ENCODE data around the gene GNA15. TPM values are rescaled to one million over a fixed set of nuclear protein-coding genes. Genes with fewer than 3 reads are reported as not detected.
A peak's percentile ranks its signal among the peaks of the same experiment; 100 is the strongest.
"Not testable (repeated sequence)": the region's sequence is repeated elsewhere in the genome, so short reads cannot be mapped to it uniquely, and the experiment has no call there.

GNA15 gene, protein sequence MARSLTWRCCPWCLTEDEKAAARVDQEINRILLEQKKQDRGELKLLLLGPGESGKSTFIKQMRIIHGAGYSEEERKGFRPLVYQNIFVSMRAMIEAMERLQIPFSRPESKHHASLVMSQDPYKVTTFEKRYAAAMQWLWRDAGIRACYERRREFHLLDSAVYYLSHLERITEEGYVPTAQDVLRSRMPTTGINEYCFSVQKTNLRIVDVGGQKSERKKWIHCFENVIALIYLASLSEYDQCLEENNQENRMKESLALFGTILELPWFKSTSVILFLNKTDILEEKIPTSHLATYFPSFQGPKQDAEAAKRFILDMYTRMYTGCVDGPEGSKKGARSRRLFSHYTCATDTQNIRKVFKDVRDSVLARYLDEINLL
- total RNA-seq = 0.09 to 0.13 TPM (median 0.13 TPM) in 3 replicates

DNA sequence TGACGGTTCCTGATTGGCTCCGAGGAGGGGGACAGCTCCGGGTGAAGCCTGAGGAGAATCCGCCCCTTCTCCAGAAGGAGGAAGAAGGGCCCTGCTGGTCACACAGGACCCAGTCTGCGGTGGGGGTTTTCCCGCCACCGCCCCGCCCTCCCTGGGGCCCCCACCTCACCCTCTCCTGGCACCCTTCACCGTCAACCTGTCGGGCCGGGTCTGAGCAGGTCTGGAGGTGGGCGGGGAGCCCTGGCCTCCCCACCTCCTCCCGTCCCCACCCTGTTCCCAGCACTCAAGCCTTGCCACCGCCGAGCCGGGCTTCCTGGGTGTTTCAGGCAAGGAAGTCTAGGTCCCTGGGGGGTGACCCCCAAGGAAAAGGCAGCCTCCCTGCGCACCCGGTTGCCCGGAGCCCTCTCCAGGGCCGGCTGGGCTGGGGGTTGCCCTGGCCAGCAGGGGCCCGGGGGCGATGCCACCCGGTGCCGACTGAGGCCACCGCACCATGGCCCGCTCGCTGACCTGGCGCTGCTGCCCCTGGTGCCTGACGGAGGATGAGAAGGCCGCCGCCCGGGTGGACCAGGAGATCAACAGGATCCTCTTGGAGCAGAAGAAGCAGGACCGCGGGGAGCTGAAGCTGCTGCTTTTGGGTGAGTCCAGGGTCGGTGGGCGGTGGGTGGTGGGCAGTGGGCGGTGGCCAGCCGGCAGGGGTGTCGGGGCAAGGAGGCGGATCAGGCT, at the start of gene GNA15:
TSS of gene GNA15 (plus strand) at position 73 of the 723 bp plus-strand sequence. CDS start at position 491, 418 bp downstream.
- Mint-ChIP-seq H3K36me3 (no peaks in the 10 kb centered on the region), H3K27ac (peak within 1 kb of the TSS; percentile 64), H3K4me3 (no peak within 1 kb of the TSS), H3K9me3 (peaks cover 7% of the 10 kb centered on the region), H3K4me1 (peaks cover 5% of the 10 kb centered on the region), H3K27me3 (ENCODE audit: low read depth) (peaks cover 2% of the 10 kb centered on the region)
- DNase-seq (ENCODE audit: low spot score in 2 of 2, unreplicated experiment in 2 of 2) = no peak
- TF ChIP-seq, protein P1, sequence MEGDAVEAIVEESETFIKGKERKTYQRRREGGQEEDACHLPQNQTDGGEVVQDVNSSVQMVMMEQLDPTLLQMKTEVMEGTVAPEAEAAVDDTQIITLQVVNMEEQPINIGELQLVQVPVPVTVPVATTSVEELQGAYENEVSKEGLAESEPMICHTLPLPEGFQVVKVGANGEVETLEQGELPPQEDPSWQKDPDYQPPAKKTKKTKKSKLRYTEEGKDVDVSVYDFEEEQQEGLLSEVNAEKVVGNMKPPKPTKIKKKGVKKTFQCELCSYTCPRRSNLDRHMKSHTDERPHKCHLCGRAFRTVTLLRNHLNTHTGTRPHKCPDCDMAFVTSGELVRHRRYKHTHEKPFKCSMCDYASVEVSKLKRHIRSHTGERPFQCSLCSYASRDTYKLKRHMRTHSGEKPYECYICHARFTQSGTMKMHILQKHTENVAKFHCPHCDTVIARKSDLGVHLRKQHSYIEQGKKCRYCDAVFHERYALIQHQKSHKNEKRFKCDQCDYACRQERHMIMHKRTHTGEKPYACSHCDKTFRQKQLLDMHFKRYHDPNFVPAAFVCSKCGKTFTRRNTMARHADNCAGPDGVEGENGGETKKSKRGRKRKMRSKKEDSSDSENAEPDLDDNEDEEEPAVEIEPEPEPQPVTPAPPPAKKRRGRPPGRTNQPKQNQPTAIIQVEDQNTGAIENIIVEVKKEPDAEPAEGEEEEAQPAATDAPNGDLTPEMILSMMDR (IDR thresholded peaks at IDR 0.05; ENCODE audit: unreplicated experiment) = no peak

DNA sequence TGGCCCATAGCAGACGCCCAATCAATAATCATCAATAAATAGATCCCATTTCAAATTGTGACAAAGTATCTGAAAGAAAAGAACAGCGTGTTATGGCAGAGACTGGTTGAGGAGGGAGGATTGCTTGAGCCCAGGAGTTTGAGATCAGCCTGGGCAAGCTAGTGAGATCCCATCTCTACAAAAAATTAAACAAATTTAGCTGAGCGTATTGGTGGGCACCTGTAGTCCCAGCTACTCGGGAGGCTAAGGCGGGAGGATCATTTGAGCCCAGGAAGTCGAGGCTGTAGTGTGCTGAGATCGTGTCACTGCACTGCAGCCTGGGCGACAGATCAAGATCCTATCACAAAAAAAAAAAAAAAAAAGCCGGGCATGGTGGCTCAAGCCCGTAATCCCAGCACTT, 48.1 kb upstream of the GNA15 start:
- H3K27ac Mint-ChIP-seq = no peak overlapping the region
- no peak overlapping the region for H3K4me3 Mint-ChIP-seq
- no peaks in the 10 kb centered on the region for H3K36me3 Mint-ChIP-seq
- TF ChIP-seq, protein P1 (IDR thresholded peaks at IDR 0.05; ENCODE audit: unreplicated experiment) = no peak
- H3K4me1 Mint-ChIP-seq = no peaks in the 10 kb centered on the region
- no peak for DNase-seq (ENCODE audit: low spot score in 2 of 2, unreplicated experiment in 2 of 2)
- no peaks in the 10 kb centered on the region for H3K27me3 Mint-ChIP-seq (ENCODE audit: low read depth)
- no peaks in the 10 kb centered on the region for H3K9me3 Mint-ChIP-seq

DNA sequence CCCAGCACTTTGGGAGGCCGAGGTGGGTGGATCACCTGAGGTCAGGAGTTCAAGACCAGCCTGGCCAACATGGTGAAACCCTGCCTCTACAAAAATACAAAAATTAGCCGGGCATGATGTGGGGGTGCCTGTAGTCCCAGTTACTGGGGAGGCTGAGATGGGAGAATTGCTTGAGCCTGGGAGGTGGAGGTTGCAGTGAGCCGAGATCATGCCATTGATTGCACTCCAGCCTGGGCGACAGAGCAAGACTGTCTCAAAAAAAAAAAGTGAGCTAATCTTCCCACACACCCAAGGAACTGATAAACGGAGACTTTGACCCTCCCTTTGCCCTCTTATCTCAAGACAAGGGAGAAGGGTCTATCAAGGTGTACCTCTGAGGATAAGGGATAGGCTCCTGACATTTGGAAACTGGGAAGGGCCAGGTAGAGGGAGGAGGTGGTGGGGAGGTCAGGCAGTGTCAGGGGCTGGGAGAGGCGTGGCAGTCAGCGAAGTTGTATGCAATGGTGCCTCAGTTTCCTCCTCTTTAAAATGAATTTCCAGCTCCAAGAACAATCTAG, 46.5 kb upstream of the GNA15 start:
- H3K36me3 Mint-ChIP-seq; H3K4me3 Mint-ChIP-seq; H3K27ac Mint-ChIP-seq; H3K4me1 Mint-ChIP-seq; H3K27me3 Mint-ChIP-seq (ENCODE audit: low read depth); H3K9me3 Mint-ChIP-seq; DNase-seq (ENCODE audit: low spot score in 2 of 2, unreplicated experiment in 2 of 2): not testable (repeated sequence)

DNA sequence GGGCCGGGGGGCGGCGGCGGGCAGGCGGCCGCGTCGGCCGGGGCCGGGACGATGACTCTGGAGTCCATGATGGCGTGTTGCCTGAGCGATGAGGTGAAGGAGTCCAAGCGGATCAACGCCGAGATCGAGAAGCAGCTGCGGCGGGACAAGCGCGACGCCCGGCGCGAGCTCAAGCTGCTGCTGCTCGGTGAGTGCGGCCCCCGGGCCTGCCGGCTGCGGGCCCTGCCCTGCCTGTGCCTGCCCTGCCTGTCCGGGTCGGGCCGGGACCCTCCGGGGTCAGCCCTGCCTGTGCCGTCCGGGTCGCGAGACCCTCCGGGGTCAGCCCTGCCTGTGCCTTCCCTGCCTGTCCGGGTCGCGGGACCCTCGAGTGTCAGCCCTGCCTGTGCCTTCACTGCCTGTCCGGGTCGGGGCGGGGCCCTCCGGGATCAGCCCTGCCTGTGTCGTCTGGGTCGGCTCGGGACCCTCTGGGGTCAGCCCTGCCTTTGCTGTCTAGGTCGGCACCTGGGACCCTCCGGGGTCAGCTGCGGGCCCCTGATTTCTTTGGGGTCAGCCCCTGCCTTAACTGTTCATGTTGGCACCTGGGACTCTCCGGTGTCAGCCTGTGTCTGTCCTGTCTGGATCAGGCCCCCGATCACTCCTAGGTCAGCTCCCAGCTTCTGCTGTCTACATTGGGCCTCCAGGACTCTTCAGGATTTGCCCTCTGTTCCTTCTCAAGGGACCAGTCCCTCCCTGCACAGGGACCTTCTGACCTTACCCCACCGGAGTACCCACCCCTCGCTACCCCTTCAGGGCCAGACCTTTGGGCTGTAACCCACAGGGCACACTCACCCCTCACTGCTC, 41.0 kb upstream of the GNA15 start:
- Mint-ChIP-seq H3K27ac (peak overlapping the region; percentile 72), H3K9me3 (no peaks in the 10 kb centered on the region), H3K4me1 (peaks cover 21% of the 10 kb centered on the region), H3K27me3 (ENCODE audit: low read depth) (no peaks in the 10 kb centered on the region), H3K36me3 (no peaks in the 10 kb centered on the region), H3K4me3 (peak overlapping the region; percentile 80)
- TF ChIP-seq, protein P1 (IDR thresholded peaks at IDR 0.05; ENCODE audit: unreplicated experiment) = no peak
- DNase-seq (ENCODE audit: low spot score in 2 of 2, unreplicated experiment in 2 of 2) = peak in 1 of 2 experiments; percentile 57

DNA sequence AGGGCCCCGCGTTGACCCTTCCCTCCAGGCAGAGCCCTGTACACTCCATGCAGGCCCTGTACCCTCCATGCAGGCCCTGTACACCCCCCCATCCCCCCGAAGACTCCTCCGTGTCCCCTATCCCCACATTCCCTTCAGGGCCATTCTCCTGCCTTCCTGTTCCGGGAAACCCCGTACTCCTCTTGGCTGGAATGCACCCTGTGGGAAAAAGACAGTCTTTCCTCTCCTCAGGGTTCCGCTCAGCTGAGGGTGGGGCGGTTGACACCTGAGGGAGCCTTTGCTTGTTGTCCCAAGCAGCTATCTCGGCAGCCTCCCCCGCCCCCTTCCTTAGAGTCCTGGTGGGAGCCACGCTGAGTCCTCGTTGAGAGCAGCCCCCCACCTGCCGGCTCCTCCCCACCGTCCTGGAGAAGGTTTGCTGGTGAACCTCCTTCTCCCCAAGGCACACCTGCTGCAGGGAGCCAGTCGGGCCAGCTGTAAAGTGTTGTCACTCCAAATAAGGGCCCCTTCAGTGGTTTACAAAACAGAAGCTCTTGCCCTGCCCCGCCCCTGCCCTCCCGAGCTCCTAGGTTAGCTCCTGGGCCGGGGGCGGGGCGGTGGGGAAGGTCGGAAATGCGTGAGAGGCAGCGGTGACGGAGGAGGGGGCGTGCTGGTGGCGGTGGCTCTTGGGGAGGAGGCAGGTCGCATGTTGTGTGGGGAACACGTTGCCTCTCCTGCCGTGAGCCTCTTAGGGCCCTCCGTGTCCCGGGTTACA, 40.2 kb upstream of the GNA15 start:
- no peak for DNase-seq (ENCODE audit: low spot score in 2 of 2, unreplicated experiment in 2 of 2)
- Mint-ChIP-seq H3K27me3 (ENCODE audit: low read depth) (no peaks in the 10 kb centered on the region), H3K4me1 (peaks cover 21% of the 10 kb centered on the region), H3K27ac (peak overlapping the region; percentile 72), H3K4me3 (peak overlapping the region; percentile 80), H3K9me3 (no peaks in the 10 kb centered on the region), H3K36me3 (no peaks in the 10 kb centered on the region)
- TF ChIP-seq, protein P1 (IDR thresholded peaks at IDR 0.05; ENCODE audit: unreplicated experiment) = no peak
